Mammary epithelial cell (primary cell): Measurements from ENCODE around the gene CPNE1.

Experiments
- EZH2 ChIP-seq: IDR thresholded peaks from 2 replicates; pipeline ENCODE4 v1.6.1; 2012; ENCODE audit warnings: low read length, inconsistent platforms, borderline replicate concordance
- TF ChIP-seq, protein P1 (sequence below), 2 donors: IDR thresholded peaks in 1 of 2; conservative IDR thresholded peaks in 1 of 2; 2 replicates each; pipeline ENCODE4 v1.5.1; 2011 to 2012; ENCODE audit warnings: inconsistent platforms in 2 of 2, low read length in 2 of 2, mild to moderate bottlenecking in 2 of 2, control low read depth in 1 of 2, low read depth in 1 of 2; ENCODE audit not compliant: insufficient read depth in 1 of 2; ENCODE audit errors: extremely low read depth in 1 of 2

DNA sequence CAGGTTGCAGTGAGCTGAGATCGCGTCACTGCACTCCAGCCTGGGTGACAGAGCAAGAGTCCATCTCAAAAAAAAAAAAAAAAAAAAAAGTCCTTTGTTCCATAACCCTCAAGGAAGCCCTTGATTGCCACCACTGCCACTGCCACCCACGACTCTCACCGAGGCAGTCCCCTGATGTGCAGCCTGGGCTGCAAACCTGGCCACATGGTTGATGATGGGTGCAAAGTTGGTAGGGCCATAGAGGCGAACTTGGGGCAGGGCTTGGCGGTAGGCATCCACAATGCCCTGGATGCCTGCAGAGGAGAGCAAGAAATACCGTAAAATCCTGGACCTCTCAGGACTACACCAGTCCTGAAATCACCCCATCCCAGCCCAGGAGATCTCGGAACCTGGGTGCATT lies 37.6 kb downstream of the CPNE1 start:
- no peak for TF ChIP-seq EZH2
- TF ChIP-seq, protein P1, sequence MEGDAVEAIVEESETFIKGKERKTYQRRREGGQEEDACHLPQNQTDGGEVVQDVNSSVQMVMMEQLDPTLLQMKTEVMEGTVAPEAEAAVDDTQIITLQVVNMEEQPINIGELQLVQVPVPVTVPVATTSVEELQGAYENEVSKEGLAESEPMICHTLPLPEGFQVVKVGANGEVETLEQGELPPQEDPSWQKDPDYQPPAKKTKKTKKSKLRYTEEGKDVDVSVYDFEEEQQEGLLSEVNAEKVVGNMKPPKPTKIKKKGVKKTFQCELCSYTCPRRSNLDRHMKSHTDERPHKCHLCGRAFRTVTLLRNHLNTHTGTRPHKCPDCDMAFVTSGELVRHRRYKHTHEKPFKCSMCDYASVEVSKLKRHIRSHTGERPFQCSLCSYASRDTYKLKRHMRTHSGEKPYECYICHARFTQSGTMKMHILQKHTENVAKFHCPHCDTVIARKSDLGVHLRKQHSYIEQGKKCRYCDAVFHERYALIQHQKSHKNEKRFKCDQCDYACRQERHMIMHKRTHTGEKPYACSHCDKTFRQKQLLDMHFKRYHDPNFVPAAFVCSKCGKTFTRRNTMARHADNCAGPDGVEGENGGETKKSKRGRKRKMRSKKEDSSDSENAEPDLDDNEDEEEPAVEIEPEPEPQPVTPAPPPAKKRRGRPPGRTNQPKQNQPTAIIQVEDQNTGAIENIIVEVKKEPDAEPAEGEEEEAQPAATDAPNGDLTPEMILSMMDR (conservative IDR thresholded peaks at IDR 0.05 in 1 of 2, IDR thresholded peaks at IDR 0.05 in 1 of 2; ENCODE audit: extremely low read depth in 1 of 2, insufficient read depth in 1 of 2, low read depth in 1 of 2, low read length in 2 of 2): no peak
